Neural crest cell (in vitro differentiated cells): ENCODE data around the gene SLC35E2B. TPM values are rescaled to one million over a fixed set of nuclear protein-coding genes. Genes with fewer than 3 reads are reported as not detected.

ENCODE experiments used
- DNase-seq: peaks from one replicate; pipeline ENCODE4 v3.0.0; 2021; ENCODE audit warnings: low read depth, mixed read lengths, low spot score
- H3K27ac Mint-ChIP-seq: one replicate; pipeline ENCODE4 v1.8.0; 2021; ENCODE audit warnings: mild to moderate bottlenecking, mixed read lengths; ENCODE audit not compliant: unreplicated experiment
- H3K27me3 Mint-ChIP-seq: 2 replicates; pipeline ENCODE4 v1.8.0; 2021; ENCODE audit warnings: low read depth, mild to moderate bottlenecking, mixed read lengths
- H3K36me3 Mint-ChIP-seq: 2 replicates; pipeline ENCODE4 v1.8.0; 2021; ENCODE audit warnings: low read depth, mild to moderate bottlenecking, mixed read lengths
- H3K4me1 Mint-ChIP-seq: 2 replicates; pipeline ENCODE4 v1.8.0; 2021; ENCODE audit warnings: mixed read lengths
- H3K4me3 Mint-ChIP-seq: one replicate; pipeline ENCODE4 v1.8.0; 2021; ENCODE audit warnings: mild to moderate bottlenecking, mixed read lengths
- H3K9me3 Mint-ChIP-seq: 2 replicates; pipeline ENCODE4 v1.8.0; 2021; ENCODE audit warnings: mixed read lengths
- CTCF ChIP-seq: fragments of 200-600 bp; sonication (generic); conservative IDR thresholded peaks from 2 replicates; pipeline ENCODE4 v1.5.0; 2021; ENCODE audit warnings: antibody characterized with exemption, mild to moderate bottlenecking
- total RNA-seq: library from RNA; stranded (reverse); gene quantifications from 2 replicates; pipeline ENCODE4 v1.2.1, GENCODE V29; 2021

SLC35E2B gene
- total RNA-seq, 1 donor from 2014 or later, result 99.0 TPM

GRCh38 chr1:1613509-1614082 lies 79.0 kb downstream of the SLC35E2B start:
- no peak overlapping the region for H3K27ac Mint-ChIP-seq
- no peaks in the 10 kb centered on the region for H3K9me3 Mint-ChIP-seq
- no peaks in the 10 kb centered on the region for H3K36me3 Mint-ChIP-seq
- DNase-seq, result no peak
- no peaks in the 10 kb centered on the region for H3K27me3 Mint-ChIP-seq
- H3K4me3 Mint-ChIP-seq, result peak overlapping the region; percentile 98
- H3K4me1 Mint-ChIP-seq, result peaks cover 29% of the 10 kb centered on the region
- no peak for TF ChIP-seq CTCF

GRCh38 chr1:1612104-1612400 lies 80.5 kb downstream of the SLC35E2B start:
- H3K4me1 Mint-ChIP-seq, result peaks cover 23% of the 10 kb centered on the region
- no peaks in the 10 kb centered on the region for H3K36me3 Mint-ChIP-seq
- no peak for DNase-seq
- TF ChIP-seq CTCF, result no peak
- peak overlapping the region; percentile 70 for H3K4me3 Mint-ChIP-seq
- no peaks in the 10 kb centered on the region for H3K27me3 Mint-ChIP-seq
- no peaks in the 10 kb centered on the region for H3K9me3 Mint-ChIP-seq
- H3K27ac Mint-ChIP-seq, result no peak overlapping the region

- Mint-ChIP-seq H3K27me3 (no peaks in the 10 kb centered on the region), H3K4me3 (peak overlapping the region; percentile 79), H3K9me3 (no peaks in the 10 kb centered on the region), H3K27ac (no peak overlapping the region), H3K4me1 (peaks cover 22% of the 10 kb centered on the region), H3K36me3 (no peaks in the 10 kb centered on the region)
- TF ChIP-seq CTCF, result no peak
- DNase-seq, result no peak
Measured at GRCh38 chr1:1610796-1611195, 81.8 kb downstream of the SLC35E2B start.

- Mint-ChIP-seq H3K27ac (no peak overlapping the region), H3K9me3 (no peaks in the 10 kb centered on the region), H3K27me3 (no peaks in the 10 kb centered on the region), H3K4me1 (peaks cover 21% of the 10 kb centered on the region), H3K4me3 (no peak overlapping the region), H3K36me3 (no peaks in the 10 kb centered on the region)
- no peak for DNase-seq
- no peak for TF ChIP-seq CTCF
Measured at GRCh38 chr1:1609822-1610485, 82.6 kb downstream of the SLC35E2B start.

Other genes starting within 250 kb of the SLC35E2B start
- 0.23 and 0.41 TPM in 2 replicates for gene ATAD3C, start 243.1 kb downstream of the SLC35E2B start, total RNA-seq
- gene ATAD3B, start 221.0 kb downstream of the SLC35E2B start, total RNA-seq, result 45.1 and 50.0 TPM in 2 replicates
- gene ATAD3A, start 180.6 kb downstream of the SLC35E2B start, total RNA-seq, result 54.4 and 58.0 TPM in 2 replicates
- 13.4 and 16.9 TPM in 2 replicates for gene TMEM240, start 152.2 kb downstream of the SLC35E2B start, total RNA-seq
- gene SSU72, start 117.9 kb downstream of the SLC35E2B start, total RNA-seq, result 132 and 134 TPM in 2 replicates
- 14.3 and 14.5 TPM in 2 replicates for gene FNDC10, start 92.7 kb downstream of the SLC35E2B start, total RNA-seq
- gene MIB2, start 77.3 kb downstream of the SLC35E2B start, total RNA-seq, result 105 and 106 TPM in 2 replicates
- 1.7 and 2.3 TPM in 2 replicates for gene MMP23B, start 60.6 kb downstream of the SLC35E2B start, total RNA-seq
- 32.1 and 34.1 TPM in 2 replicates for gene CDK11B, start 33.8 kb downstream of the SLC35E2B start, total RNA-seq
- gene CDK11A, start 31.6 kb upstream of the SLC35E2B start, total RNA-seq, result 47.8 and 48.9 TPM in 2 replicates
- 88.4 and 91.9 TPM in 2 replicates for gene NADK, start 85.7 kb upstream of the SLC35E2B start, total RNA-seq
- gene GNB1, start 198.3 kb upstream of the SLC35E2B start, total RNA-seq, result 470 and 474 TPM in 2 replicates
- 0.57 and 0.63 TPM in 2 replicates for gene CALML6, start 222.5 kb upstream of the SLC35E2B start, total RNA-seq
- gene TMEM52, start 226.5 kb upstream of the SLC35E2B start, total RNA-seq, result 3.7 and 4.6 TPM in 2 replicates